GM12878 (cell line): ENCODE measurements around the gene SLC31A1.

ENCODE experiments used
- BHLHE40 ChIP-seq, 2 experiments: fragments of 450-650 bp in 1 of 2; IDR thresholded peaks; 2 replicates each; pipeline ENCODE4 v1.6.1; 2011 to 2017; ENCODE audit warnings: low read depth in 2 of 2, borderline replicate concordance in 1 of 2, improper control_type of control experiment in 1 of 2, low read length in 1 of 2, mild to moderate bottlenecking in 1 of 2
- TF ChIP-seq, protein P1 (sequence below), 3 experiments: IDR thresholded peaks in 2 of 3; conservative IDR thresholded peaks in 1 of 3; 2 replicates each; pipeline ENCODE4 v1.5.1; 2011; ENCODE audit warnings: low read depth in 3 of 3, low read length in 3 of 3, mild to moderate bottlenecking in 3 of 3, control low read depth in 2 of 3, moderate library complexity in 2 of 3, inconsistent platforms in 1 of 3, mixed read lengths in 1 of 3; ENCODE audit not compliant: control insufficient read depth in 2 of 3, insufficient read depth in 1 of 3; ENCODE audit errors: extremely low read depth in 1 of 3

DNA sequence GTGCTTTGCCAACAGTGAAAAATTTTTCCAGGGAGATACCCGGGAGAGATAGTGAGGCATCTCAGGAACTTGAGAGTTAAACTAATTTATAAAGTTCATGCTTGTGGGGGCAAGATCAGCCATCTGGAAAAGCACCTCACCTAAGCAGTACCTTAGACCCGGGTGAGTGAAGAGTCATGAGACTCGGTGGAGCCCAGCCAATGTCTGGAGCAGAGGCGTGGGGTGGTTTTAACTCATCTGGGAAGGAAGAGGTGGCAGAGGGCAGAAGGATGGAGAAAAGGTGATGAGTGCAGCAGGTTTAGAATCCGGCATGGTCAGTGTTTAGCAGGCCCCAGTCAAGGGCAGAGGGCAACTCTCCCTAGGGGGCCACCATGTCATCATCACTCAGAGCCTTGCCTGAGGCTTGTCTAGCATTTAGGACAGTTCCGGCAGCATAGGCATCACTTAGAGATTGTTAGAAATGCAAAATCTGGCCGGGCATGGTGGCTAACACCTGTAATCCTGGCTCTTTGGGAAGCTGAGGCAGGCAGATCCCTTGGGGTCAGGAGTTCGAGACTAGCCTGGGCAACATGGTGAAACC is 86.1 kb downstream of the SLC31A1 start:
- TF ChIP-seq, protein P1, sequence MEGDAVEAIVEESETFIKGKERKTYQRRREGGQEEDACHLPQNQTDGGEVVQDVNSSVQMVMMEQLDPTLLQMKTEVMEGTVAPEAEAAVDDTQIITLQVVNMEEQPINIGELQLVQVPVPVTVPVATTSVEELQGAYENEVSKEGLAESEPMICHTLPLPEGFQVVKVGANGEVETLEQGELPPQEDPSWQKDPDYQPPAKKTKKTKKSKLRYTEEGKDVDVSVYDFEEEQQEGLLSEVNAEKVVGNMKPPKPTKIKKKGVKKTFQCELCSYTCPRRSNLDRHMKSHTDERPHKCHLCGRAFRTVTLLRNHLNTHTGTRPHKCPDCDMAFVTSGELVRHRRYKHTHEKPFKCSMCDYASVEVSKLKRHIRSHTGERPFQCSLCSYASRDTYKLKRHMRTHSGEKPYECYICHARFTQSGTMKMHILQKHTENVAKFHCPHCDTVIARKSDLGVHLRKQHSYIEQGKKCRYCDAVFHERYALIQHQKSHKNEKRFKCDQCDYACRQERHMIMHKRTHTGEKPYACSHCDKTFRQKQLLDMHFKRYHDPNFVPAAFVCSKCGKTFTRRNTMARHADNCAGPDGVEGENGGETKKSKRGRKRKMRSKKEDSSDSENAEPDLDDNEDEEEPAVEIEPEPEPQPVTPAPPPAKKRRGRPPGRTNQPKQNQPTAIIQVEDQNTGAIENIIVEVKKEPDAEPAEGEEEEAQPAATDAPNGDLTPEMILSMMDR (IDR thresholded peaks at IDR 0.05 in 2 of 3, conservative IDR thresholded peaks at IDR 0.05 in 1 of 3; ENCODE audit: control insufficient read depth in 2 of 3, extremely low read depth in 1 of 3, insufficient read depth in 1 of 3, low read depth in 3 of 3, low read length in 3 of 3) = no peak
- no peak for TF ChIP-seq BHLHE40 (IDR thresholded peaks at IDR 0.05; ENCODE audit: borderline replicate concordance in 1 of 2, low read depth in 2 of 2, low read length in 1 of 2)
